LNCaP clone FGC (cell line): ENCODE measurements around the gene RNF166.

ENCODE experiments used
- DNase-seq: peaks from one replicate; pipeline ENCODE4 v3.0.0-alpha.2; 2011; ENCODE audit warnings: low read depth
- H3K4me3 ChIP-seq: 2 replicates; pipeline ENCODE4 v1.5.1; 2011; ENCODE audit warnings: mild to moderate bottlenecking, low read depth, low read length, control low read depth
- TF ChIP-seq, protein P1 (sequence below): IDR thresholded peaks from 2 replicates; pipeline ENCODE4 v1.5.1; 2012; ENCODE audit warnings: mild to moderate bottlenecking; ENCODE audit not compliant: control insufficient read depth, insufficient read depth; ENCODE audit errors: extremely low read depth

Gene RNF166, protein sequence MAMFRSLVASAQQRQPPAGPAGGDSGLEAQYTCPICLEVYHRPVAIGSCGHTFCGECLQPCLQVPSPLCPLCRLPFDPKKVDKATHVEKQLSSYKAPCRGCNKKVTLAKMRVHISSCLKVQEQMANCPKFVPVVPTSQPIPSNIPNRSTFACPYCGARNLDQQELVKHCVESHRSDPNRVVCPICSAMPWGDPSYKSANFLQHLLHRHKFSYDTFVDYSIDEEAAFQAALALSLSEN

DNA sequence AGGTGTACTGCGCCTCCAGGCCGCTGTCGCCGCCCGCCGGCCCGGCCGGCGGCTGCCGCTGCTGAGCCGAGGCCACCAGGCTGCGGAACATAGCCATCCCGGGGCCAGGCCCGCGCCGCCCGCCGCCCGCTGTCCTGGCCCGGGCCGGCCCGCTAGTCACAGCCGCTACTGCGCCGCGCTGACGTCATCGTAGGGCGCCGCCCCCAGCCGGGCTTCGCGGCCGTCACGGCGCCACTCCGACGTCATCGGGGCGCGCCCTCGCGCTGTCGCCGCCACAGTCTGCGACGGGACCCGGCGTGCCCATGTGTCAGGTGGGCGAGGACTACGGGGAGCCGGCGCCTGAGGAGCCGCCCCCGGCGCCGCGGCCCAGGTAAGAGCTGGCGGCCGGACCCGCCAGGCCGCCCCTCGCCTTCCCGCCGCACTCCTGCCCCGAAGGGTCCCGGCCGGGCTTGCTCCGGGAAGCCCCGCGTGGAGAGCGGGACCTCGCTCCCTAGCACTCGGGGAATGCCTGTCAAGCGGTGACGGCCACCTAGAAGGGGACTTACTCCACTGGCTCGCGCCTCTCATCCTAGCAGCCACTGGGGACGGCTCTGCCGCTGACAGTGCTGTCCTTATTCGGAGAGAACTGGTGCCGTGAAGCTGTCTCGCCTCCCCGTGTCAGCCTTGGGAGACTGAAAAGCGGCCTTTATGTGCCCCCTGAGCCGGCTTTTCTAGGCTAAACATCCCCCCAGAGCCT lies at the start of gene RNF166, which contains the start of gene CTU2:
RNF166 (minus strand) TSS at position 180 of the 736 bp plus-strand sequence; CDS start at position 97, 83 bp downstream.
CTU2 (plus strand) TSS at position 275 of the 736 bp plus-strand sequence; CDS start at position 303, 28 bp downstream.
- peak; percentile 36 for DNase-seq
- TF ChIP-seq, protein P1, sequence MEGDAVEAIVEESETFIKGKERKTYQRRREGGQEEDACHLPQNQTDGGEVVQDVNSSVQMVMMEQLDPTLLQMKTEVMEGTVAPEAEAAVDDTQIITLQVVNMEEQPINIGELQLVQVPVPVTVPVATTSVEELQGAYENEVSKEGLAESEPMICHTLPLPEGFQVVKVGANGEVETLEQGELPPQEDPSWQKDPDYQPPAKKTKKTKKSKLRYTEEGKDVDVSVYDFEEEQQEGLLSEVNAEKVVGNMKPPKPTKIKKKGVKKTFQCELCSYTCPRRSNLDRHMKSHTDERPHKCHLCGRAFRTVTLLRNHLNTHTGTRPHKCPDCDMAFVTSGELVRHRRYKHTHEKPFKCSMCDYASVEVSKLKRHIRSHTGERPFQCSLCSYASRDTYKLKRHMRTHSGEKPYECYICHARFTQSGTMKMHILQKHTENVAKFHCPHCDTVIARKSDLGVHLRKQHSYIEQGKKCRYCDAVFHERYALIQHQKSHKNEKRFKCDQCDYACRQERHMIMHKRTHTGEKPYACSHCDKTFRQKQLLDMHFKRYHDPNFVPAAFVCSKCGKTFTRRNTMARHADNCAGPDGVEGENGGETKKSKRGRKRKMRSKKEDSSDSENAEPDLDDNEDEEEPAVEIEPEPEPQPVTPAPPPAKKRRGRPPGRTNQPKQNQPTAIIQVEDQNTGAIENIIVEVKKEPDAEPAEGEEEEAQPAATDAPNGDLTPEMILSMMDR = no peak

DNA sequence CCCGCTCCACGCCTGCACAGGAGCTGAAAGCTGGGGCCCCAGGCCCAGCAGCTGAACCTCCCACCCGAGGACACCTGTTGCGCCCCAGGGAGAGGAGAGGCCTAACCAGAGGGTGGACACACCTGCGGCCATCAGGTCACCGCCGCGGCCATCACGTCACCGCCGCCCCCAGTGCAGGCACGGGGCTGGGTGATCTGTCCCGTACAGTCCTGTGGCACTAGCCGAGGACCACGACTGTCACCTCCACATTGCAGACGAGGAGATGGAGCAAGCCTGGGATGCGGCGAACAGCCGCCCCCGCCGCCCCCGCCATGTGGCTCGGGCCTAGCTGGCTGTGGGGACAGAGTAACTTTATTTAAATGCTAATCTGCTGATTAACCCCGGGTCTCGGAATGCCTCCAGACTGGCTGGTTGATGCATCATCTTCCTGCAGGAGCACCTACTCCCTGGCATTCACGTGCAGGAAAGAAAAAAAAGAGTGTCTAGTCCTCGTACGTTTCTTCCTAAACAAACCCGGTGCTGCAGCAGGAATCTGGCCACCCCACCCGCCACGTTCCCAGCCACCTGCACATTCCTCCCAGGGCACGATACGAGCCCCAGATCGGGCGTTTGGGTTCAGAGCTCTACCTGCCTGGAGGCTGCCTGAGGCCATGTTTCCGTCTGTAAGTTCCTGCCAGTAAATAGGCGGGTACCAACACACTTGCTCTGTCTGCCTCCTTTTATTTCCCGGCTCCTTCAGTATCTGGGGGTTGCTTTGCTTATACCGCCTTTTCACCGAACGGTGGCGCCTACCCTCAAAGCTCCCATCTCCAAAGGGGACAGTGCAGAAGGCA lies 48.9 kb upstream of the RNF166 start:
- DNase-seq = no peak
- TF ChIP-seq, protein P1 = no peak
- H3K4me3 ChIP-seq = no peak overlapping the region

More for the DNA sequence above, at the start of gene RNF166, which contains the start of gene CTU2:
- peak within 1 kb of the TSS; percentile 99 for H3K4me3 ChIP-seq

DNA sequence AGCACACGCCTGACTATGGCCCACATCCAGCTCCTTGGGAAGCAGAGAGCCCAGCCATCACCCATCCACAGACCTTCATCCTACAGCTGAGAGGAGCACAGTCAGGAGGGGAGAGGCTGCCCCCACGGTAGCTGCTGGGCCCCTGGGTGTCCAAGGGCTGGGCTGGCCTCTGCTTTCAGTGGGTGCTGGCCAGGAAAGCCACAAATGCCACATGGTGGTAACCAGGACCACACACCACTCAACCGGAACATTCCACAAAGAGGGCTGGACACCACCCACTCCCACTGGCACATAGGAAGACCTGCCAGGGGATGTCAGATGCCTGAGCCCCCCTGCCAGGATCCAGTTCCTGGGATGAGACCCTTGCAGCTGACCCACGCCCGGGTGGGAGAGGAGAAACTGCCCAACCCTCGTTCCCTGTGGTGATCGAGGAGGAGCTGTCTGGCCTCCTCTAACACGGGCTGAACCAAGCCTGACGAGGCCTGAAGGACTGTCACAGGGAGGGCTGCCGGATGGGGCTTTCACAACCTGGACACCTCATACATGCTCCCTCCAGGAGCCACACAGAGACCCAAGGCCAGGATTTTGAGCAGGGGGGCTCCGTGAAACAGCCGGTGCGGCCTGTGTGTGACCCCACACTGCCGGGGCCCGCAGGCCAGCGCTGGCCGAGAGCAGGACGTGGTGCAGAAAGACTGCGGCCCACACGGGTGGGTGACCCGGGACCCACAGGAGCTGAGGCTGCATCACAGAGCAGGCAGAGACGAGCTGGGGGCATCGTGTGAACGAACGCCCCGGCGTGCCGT lies 48.1 kb upstream of the RNF166 start:
- no peak for DNase-seq
- no peak overlapping the region for H3K4me3 ChIP-seq
- TF ChIP-seq, protein P1 = no peak

DNA sequence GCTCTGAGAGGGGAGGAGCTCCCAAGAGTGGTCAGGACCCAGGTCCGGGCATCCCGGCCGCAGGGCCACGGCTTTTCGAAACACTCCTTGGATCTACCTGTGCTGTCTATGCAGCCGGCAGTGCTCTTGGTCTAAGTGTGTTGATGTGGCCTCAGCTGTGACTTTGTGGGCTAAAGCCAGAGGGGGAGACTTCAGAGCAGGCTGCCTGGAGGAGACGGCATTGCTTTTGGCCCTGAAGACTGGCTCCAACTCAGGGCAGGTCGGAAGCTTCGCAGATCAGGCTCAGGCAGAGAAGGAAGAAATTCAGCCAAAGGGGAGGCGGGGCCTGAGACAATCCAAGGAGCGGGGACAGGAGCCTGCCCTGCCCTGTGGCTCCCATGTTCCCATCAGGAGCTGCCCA lies 47.4 kb upstream of the RNF166 start:
- DNase-seq = no peak
- TF ChIP-seq, protein P1 = no peak
- no peak overlapping the region for H3K4me3 ChIP-seq

DNA sequence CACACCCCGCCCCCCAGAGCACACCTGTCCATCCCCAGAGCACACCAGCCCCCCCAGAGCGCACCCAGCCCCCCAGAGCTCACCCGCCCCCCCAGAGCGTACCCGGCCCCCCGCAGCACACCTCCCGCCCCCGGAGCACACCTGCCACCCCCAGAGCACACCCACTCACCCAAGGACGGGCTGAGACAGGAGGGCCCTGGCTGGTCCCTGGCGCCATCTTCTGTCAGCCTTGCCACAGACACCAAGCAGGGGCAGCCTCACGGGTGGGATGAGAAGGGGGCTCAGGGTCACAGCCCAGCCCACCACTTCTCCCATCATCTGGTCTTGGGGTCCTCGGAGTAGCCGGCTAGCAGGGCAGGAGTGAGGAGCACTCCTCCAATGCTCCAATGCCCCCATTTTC lies 47.0 kb upstream of the RNF166 start:
- TF ChIP-seq, protein P1 = no peak

DNA sequence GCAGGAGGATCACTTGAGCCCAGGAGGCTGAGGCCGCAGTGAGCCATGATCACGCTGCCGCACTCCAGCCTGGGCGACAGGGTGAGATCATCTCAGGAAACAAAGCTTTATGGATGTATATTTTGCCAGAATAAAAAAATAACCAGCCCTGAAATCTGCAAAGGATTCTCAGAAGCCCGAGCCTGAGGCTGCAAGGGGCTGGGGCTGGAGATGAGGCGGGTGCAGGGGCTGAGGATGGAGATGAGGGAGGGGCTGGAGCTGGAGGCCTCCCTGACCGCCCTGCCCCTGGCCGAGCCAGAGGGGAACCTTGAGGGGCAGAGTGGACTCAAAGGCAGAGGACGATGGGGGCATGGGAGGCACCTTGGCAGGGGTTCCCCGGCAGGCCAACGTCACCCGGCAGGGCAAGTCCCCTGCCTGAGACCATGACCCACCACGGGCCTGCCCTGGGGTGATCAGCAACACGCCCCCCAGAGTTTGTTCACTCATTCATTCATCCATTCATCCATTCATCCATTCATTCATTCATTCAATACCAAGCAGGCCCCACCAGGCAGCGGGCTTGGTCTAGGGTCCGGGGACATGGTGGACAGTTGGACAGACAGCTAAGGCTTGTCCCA lies 46.3 kb upstream of the RNF166 start:
- DNase-seq = no peak
- TF ChIP-seq, protein P1 = no peak

More for the DNA sequence above, 47.0 kb upstream of the RNF166 start:
- H3K4me3 ChIP-seq = no peak overlapping the region
- DNase-seq = no peak

More for the DNA sequence above, 46.3 kb upstream of the RNF166 start:
- H3K4me3 ChIP-seq = no peak overlapping the region
